ENCODE measurements around the gene BFSP2.

DNA sequence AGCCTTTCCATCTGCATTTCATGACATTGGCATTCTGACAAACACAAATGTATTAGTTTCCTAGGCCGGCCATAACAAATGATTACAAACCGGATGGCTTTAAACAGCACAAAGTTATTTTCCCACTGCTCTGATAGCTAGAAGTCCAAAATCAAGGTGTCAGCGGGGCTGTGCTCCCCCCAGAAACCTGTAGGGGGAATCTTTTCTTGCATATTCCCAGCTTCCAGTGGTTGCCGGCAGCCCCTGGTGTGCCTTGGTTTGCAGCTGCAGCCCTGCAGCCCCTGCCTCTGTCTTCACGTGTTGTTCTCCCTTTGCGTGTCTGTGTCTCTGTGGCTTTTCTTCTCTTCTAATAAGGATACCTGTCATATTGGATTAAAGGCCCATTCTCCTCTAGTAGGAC, 94.6 kb downstream of the BFSP2 start:
- TF ChIP-seq, protein P1, sequence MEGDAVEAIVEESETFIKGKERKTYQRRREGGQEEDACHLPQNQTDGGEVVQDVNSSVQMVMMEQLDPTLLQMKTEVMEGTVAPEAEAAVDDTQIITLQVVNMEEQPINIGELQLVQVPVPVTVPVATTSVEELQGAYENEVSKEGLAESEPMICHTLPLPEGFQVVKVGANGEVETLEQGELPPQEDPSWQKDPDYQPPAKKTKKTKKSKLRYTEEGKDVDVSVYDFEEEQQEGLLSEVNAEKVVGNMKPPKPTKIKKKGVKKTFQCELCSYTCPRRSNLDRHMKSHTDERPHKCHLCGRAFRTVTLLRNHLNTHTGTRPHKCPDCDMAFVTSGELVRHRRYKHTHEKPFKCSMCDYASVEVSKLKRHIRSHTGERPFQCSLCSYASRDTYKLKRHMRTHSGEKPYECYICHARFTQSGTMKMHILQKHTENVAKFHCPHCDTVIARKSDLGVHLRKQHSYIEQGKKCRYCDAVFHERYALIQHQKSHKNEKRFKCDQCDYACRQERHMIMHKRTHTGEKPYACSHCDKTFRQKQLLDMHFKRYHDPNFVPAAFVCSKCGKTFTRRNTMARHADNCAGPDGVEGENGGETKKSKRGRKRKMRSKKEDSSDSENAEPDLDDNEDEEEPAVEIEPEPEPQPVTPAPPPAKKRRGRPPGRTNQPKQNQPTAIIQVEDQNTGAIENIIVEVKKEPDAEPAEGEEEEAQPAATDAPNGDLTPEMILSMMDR (IDR thresholded peaks at IDR 0.05; ENCODE audit: low read length): peak; percentile 70
- no peak for TF ChIP-seq EZH2 (IDR thresholded peaks at IDR 0.05; ENCODE audit: borderline replicate concordance, low read length)
